HG02678 (cell line): ENCODE measurements around the gene HTR3A.

ENCODE experiments used
- ATAC-seq: cut with Tn5 transposase; IDR thresholded peaks from one replicate; pipeline ENCODE4 v1.9.1; 2021; ENCODE audit warnings: mild to moderate bottlenecking, moderate library complexity; ENCODE audit not compliant: unreplicated experiment

The HTR3A gene

DNA sequence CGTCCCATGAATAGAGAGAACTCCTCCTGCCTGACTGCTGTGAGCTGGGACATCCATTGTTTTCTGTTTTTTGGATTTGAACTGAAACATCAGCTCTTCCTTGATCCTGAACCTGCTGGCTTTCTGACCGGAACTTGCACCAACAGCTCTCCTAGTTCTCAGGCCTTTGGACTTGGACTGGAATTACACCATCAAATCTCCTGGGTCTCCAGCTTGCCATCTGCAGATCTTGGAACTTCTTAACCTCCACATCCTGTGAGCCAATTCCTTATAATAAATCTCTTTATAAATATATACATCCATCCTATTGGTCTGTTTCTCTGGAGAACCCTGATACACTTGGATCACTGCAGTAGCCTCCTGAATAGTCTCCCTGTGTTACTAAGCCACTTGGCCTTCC, 42.1 kb downstream of the HTR3A start:
- ATAC-seq, result no peak

DNA sequence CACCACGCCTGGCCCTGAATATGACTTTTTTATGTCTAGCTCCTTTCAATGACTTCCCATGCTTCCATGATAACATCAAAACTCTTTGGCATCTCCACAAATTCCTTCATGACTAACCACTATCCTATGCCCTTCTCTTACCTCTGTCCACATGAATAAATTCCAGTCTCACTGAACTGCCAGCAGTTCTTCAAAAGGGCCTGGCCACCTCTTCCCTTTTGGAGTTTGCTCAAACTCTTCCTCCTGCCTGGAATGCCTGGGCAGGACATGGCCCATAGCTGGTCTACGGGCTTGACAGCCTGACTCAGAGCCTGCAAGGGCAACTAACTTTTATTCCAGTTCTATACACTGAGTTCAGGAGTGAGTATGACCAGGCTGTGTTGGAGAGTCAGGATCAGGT, 42.8 kb downstream of the HTR3A start:
- ATAC-seq, result no peak

DNA sequence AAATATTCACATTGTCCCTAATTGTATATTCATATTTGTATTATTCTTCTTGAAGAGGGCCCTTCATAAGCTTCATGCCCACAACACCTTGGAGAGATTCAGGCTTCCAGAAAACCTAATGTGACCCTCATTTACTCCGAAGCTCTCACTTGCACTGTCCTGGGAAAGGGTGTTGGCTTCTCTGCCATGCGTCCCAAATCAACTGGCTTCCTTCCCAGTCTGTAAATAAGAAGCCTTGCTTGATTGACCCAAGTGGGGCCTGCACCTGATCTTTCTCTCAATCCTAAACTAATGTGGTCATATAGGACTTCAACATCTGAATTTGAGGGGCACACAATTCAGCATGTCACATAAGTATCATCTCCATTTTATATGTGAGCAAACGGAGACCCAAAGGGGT, 44.1 kb downstream of the HTR3A start:
- ATAC-seq, result no peak

DNA sequence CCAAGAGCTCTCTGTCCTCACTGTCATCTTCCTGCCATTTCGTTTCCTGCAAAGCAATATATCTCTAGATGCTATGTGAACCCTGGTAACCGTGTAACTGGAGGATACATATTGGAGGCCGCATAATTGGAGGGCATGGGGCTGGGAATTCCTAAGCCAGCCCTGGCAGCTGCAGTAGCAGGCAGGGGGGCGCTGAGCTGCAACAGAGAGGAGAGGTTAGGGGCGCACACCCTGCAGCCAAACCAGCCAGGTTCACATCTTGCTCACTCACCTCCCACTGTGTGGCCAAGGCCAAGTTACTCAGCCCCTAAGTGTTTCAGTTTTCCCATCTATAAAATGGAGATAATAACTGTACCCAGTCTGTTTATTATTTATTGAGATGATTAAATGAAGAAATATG, 44.7 kb downstream of the HTR3A start:
- ATAC-seq, result no peak

DNA sequence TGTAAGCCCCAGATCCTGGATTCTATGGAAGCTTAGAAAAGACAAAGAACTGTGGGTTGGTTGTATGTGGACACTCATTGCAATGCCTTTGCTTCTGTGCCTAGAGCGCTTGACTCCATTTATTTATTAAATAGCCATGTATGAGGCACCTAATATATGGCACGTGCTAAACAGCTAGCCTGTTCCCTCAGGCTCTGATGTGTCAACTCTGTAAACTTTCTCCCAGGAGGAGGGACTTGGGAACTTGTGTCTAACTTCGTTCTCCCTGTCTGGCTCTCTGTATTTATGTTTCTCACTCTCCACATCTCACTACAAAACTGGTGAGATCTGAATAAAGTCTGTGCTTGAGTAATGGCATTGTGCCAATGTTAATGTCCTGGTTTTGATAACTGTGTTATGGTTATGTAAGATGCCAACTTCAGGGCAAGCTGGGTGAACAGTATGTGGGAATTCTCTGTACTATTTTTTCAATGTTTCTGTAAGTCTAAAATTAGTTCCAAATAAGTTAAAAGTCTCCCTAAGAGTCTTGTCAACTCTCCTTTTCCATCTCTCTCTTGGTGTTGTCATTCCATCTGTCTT, 50.5 kb downstream of the HTR3A start:
- ATAC-seq, result no peak

DNA sequence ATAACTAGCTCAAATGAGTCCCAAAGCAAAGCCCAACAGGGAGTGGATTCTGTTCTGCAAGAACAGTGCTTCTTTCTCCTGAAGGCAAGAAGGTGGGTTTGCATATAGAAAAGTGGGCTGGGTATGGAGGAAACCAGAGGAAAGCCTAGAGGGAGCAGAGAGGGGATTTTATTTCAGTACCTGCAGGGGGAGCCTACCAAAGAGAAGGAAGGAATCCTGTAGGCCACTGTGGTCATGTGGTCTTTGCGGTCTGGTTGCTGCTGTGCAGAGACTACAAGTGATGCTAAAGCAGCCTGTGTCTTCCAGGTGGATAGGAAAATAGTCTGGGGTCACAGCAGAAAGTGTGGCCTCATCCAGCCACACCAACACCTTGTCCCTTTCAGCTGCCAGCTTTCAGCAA, 51.4 kb downstream of the HTR3A start:
- no peak for ATAC-seq

DNA sequence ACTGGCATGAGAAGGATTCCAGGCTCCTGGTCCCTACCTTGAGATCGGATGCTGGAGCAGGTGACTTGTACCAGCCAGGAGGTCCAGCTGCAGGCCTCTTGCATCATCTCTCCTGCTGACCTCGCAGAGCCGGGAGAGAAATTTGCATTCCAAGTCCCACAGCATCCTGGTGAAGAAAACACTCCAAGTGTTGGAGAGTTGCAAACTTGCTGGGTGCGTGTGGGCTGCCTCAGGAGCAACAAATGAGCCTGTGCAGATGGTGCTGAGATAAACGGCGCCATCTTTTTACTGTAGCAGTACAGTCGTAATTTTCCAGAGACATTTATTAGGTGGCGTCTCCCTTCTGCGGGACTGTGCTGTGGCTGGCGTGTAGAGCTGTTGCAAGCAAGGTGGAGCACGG, 52.5 kb downstream of the HTR3A start:
- ATAC-seq, result no peak

DNA sequence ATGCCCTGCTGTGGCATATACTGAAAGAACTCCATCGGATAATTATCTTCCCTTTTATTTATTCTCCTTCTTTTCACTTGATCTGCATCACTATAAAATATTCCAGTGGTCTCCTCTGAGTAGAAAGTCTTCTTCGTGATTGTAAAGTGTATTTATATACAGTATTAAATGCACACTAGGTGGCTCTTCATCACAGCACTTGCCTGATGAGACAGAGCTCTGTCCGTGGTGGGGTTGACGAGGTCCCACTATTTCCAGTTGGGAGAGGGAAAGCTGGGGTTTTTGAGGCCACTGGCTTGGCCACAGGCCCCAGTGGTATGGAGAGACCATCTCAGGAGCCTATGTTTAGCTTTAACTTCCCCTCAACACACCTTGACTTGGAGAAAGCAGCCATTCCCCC, 53.0 kb downstream of the HTR3A start:
- ATAC-seq, result no peak

DNA sequence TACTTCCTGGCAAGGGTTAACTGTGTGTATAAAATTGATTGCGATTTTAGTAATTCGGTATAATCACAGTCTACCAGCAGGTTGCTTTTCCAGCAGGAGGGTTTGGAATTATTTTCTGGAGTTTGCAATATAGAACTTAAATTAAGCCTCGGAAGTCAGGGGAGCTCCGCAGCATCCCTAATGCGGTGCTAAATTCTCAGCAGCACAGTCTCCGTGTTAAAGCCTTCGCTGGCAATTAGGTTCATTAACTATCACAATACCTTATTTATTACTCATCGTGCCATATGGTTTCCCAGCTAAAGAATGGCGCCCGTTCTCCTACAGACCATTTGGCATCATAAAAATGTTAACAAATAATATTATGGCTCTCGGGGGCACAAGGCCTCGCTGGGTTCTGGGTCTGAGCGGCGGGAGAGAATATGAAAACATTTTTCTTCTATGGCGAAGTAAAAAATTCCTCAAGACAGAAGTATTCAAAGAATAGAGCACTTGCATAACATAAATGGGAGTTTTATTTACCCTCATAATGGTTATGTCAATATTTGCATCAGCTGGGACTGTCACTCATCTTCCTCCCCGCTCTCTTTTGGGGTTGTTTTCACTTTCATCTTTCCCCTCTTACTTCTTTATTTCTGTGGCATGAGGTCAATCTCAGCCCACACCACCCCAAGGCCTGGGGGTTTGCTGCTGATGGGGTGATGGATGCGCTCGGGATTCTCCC, 56.5 kb downstream of the HTR3A start:
- no peak for ATAC-seq

DNA sequence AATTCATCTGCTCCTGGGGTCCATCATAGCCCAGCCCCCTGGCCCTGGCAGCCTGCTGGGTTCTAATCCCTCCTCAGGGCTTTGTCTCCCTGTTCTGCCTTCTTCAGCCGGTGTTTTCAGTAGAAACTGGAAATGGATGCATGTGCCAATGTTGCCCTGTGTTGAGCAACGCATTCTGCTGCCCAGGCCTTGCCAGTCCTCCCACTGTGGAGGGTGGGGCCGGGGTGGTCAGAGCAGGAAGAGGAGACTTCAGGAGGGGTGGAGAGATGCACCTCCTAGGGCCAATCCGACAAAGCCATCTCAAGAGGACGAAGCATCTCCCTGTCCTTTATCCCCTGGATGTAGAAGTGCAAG, 57.0 kb downstream of the HTR3A start:
- no peak for ATAC-seq

DNA sequence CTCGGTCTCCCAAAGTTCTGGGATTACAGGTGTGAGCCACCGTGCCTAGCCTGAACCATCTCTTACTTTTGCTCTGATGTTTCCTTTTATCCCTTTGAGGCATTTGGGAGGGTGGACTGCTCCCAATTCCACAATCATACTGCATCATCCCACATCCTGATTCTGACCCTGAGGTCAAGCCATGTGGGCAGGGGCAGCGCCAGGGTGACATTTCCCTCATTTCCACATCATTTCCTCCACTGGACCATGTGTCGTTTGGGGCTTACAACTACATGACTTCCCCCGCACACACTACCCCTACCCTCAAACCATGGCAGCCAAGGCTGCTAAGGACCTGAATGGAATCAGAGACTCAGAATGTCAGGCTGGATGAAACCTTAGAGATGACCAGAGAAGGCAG, 58.2 kb downstream of the HTR3A start:
- ATAC-seq, result no peak

DNA sequence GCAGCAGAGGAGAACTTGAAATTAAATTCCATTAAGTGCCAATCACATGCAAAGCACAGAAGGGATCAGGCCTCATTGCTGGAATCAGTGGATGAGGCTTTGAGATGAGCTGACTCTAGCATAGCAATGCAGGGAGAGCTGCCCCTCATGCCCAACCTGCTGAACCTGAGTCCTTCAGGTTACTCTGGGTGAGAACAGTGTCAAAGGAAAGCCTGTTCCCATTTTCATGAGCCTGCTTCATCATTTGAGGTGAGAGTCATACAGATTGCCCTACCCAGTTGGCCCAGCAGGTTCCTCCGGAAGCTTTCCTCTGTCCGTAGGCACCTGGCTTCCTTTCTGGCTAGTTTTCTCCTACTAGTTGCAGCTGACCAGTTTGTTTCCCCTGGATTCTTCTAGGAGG, 58.7 kb downstream of the HTR3A start:
- no peak for ATAC-seq

DNA sequence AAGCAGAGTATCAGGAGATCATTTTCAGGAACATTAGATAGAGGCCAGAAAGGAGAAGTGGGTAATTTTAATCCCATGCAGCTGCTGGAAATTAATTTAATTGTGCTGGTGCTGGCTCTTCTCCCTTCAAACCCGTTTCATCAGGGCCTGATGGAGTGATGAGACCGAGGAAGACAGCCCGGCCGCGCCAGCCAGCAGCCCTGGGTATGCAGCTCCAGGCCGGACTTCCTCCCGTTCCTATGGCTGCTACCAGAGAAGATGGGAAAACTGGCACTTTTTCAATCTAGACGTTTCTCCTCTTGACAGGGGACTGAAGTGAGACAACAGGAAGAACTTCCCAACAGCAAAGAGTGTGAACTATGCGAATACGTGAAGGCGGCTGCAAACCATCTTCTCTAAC, 60.0 kb downstream of the HTR3A start:
- no peak for ATAC-seq

DNA sequence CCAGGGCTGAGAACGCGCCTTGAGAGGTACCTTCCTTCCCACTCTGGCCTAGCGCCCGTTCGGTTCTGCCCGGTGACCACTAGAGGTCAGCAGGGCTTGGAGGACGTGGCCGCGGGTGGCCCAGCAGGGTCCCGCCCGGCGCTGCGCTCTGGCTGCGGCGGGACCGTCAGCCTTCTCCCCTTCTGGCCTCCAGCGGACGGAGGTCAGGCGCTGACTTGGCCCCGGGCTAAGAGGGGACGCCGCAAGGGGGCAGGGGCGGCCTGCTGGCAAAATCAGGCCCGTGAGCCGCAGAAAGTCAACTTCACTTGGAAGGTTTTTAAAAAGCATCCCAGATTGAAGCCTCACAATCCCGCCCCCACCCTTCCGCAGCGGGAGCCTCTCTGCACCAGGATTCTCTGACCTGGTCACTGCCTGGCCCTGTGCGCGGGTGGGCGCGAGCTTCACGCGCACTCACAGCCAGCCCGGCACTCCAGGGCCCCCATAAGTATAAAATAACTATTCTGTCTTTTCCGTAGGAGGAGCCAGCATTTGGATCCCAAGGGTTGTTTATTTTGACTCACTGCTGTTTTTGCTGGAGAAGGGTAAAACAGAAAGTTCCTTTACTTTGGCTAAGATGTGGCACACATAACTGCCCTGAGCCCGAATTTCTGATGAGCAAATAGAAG, 61.4 kb downstream of the HTR3A start:
- ATAC-seq, result no peak

DNA sequence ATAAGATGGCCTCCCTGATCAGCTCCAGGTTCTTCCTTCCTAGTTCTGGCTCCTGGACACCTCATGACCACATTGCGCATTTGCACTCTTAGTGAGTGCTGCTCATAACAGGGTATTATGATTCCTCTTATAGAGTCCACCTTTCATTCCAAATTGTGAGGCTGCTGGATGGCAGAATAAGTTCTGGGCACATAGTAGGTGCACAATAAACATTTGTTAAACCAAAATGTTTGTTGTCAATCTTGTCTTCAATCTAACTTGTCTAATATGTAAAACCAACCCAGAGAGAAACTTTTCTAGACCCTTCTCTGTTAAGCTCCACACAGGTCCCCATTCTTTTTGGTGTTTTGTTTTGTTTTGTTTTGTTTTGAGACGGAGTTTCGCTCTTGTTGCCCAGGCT, 62.0 kb downstream of the HTR3A start:
- ATAC-seq, result no peak

DNA sequence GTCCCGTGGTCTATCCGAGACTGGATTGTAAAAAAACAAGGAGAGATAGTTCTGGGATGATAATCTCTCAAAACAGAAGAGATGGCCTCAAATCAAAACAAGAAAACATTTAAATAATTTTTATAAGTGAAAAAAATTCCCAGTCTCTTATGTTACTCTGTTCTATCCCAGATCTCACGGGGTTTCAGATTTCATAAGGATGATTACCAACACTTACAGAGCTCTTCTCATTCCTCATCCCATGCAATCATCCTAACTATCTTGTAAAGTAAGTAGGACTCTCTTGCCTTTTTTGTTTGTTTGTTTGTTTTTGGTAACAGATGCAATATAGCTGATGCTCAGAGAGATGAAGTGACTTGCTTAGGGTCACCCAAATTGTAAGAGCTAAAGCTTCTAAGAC, 64.6 kb downstream of the HTR3A start:
- no peak for ATAC-seq
